HG02678 (cell line): ENCODE measurements around the gene DNAH14.
"Not testable (repeated sequence)": the region's sequence is repeated elsewhere in the genome, so short reads cannot be mapped to it uniquely, and the experiment has no call there.

ENCODE experiments used
- ATAC-seq: cut with Tn5 transposase; IDR thresholded peaks from one replicate; pipeline ENCODE4 v1.9.1; 2021; ENCODE audit warnings: mild to moderate bottlenecking, moderate library complexity; ENCODE audit not compliant: unreplicated experiment

Gene DNAH14

DNA sequence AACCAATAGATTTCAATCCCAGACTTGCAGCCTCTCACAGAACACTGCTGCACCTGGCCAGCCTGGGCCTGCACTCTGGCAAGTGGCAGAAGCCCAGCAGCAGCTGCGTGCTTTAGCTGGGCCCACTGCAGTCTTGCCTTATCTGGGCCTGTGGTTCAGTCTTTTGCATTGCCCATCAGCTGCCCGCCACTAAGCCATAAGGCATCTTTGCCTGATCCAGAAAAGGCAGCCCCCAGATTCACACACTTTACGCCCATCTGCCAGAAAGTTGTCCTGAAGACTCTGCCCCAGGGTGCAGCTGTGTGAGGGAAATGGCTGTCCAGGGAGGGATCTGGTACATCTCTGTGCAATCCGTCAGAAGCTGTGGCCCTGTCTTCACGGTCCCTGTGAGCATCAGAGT, 217.0 kb downstream of the DNAH14 start:
- no peak for ATAC-seq

DNA sequence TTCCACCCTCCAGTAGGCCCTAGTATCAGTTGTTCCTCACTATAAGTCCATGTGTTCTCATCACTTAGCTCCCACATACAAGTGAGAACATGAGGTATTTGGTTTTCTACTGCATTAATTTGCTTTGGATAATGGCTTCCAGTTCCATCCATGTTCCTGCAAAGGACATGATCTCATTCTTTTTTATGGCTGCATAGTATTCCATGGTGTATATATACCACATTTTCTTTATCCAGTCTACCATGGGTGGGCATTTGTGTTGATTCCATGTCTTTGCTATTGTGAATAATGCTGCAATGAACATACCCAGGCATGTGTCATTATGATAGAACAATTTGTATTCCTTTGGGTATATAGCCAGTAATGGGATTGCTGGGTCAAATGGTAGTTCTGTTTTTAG, 218.3 kb downstream of the DNAH14 start:
- ATAC-seq = not testable (repeated sequence)

DNA sequence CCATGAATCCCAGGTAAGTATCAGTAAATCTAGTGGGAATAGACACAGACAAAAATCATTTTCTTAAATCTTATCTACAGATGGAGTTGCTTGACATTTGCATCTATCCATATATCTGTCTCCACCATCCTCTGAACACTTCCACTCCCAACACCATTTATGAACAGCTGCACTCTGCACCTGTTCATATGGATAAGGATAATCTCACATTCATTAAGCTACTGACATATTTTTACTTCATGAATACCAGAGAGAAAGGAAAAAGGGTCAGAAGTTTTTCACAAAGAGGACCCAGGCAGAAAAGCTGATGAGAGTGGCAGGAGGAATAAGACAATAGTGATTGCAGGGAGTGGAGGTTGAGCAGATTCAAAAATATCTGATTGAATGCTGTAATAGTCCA, 222.6 kb downstream of the DNAH14 start:
- ATAC-seq = no peak

DNA sequence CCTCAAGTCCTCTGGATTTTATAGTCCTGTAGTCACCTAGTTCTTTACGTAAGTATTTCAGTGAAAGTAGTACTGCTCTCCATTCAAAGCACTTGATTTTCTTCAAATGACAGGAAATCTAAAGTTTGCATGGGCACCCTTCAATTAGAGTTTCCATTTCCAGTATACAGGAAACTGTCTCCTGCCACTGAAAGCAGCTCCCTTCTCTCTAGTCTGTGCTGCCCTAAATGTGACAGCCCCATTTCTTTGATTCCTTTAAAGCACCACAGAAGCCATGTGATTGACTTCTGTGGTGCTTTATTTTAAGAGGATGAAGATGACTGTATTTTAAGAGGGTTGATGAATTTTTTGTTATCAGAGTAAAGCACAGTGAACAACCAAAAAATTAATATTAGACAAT, 226.1 kb downstream of the DNAH14 start:
- ATAC-seq = no peak

DNA sequence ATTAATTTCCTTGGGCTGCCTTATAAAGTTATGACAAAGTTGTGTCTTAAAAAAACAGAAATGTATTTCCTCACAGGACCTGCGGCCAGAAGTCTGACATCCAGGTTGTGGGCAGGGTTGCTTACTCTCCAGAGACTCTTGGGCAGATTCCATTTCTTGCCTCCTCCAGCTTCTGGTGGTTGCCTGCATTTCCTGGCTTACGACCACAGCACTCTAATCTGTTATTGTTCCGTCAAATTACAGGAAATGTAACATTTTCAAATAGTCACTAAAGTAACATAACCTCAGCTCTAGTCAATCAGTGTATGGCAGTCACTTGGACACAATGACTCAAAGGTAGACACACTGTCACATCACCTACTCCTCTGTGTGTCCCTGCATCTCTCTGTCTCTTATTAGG, 226.8 kb downstream of the DNAH14 start:
- no peak for ATAC-seq

DNA sequence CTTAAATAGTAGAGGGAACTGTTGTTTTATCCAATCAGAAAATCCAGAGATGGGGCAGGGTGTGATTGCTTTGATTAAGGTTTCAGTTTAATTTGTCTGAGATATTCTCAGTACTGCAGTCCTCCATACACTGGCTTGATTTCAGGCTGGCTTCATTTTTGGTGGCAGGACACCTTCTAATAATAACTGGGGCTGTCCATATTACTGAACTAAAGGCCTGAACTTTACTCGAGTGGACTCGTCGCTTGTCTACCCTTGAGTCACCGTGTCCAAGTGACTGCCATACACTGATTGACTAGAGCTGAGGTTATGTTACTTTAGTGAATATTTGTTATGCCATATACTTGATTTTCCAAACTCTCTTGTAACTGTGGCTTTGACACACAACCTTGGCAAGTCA, 228.8 kb downstream of the DNAH14 start:
- no peak for ATAC-seq

DNA sequence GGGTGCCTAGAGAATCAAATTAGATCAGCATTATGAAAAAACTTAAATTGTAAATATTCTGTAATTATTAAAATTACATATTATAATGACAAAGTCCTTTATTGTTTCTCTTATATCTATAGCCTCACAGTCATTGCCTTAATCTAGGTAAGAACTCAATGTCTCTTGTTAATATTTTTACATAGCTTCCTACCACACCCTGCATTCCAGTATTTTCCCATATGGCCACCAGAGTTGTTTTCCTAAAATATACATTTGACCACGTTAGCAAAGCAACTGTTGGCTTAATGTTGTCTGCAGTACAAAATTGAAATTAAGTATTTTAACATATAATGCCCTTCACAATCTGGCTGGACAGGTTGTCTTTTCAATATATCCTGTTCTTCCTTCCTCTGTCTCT, 230.3 kb downstream of the DNAH14 start:
- ATAC-seq = no peak

DNA sequence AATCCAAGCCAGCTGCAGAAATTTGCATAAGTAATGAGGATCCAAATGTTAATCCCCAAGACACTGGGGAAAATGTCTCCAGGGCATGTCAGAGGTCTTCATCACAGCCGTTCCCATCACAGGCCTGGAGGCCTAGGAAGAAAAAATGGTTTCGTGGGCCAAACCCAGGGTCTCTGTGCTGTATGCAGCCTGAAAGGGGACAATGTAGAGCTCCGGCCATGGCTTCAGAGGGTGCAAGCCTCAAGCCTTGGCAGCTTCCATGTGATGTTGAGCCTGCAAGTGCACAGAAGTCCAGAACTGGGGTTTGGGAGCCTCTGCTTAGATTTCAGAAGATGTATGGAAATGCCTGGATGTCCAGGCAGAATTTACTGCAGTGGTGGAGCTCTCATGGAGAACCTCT, 247.9 kb downstream of the DNAH14 start:
- not testable (repeated sequence) for ATAC-seq

DNA sequence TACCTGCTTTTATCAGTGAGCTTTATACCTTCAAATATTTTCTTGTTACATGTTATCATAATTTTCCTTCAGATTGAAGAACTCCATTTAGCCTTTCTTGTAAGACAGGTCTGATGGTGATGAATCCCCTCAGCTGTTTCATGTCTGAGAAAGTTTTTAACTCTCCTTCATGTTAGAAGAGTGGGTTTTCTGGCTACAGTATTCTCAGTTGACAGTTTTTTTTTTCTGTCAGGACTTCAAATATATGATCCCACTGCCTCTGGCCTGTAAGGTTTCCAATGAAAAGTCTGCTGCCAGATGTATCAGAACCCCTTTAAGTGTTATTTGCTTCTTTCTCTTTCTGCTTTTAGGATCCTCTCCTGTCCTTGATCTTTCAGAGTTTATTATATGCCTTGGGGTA, 250.2 kb downstream of the DNAH14 start:
- no peak for ATAC-seq

DNA sequence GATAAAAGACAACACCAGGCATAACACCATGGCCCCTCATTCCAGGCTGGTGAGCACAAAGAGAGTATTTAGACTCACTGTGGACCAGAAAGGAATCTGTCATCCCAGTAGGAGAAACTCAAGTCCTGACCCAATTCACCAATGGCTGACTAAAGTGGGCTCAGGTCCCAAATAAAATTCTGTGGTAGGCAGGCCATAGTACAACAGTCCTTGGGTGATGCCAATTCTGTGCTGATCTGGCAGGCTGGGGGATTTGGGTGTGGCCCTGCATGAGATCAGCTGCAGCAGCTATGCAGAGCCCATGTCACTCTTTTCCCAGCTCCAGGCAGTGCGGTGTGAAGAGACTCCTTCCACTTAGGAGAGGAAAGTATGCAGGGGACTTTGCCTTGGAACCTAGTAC, 253.2 kb downstream of the DNAH14 start:
- no peak for ATAC-seq

DNA sequence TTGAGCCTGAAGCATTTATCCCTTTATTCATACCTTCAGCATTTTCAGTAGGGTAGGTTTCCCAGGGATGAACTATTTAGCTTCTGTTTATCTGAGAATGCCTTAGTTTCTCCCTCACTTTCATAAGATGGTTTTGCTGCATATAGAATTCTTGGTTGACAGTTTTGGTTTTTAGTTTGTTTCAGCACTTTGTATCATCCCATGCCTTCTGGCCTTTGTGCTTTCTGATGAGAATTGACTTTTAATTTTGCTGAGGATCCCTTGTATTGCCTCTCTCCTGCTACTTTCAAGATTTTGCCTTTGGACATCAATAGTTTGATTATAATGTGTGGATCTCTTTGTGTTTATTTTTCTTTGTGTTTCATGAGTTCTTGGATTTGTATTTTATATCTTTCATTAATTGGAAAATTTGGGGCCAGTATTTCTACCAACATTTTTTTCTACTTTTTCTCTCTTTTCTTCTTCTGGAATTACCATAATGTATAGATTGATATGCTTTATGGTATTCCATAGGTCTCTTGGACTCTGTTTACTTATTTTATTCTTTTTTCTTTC, 261.8 kb downstream of the DNAH14 start:
- no peak for ATAC-seq

DNA sequence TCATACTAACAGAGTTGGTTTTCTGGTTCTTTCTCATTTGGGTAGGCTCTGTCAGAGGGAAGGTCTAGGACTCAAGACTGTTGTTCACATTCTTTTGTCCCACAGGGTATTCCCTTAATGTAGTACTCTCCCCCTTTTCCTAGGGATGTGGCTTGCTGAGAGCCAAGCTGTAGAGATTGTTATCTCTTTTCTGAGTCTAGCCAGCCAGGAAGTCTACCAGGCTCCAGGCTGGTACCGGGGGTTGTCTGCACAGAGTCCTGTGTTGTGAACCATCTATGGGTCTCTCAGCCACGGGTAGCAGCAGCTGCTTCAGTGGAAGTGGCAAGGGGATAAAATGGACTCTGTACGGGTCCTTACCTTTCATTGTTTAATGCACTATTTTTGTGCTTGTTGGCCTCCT, 272.0 kb downstream of the DNAH14 start:
- ATAC-seq = no peak

DNA sequence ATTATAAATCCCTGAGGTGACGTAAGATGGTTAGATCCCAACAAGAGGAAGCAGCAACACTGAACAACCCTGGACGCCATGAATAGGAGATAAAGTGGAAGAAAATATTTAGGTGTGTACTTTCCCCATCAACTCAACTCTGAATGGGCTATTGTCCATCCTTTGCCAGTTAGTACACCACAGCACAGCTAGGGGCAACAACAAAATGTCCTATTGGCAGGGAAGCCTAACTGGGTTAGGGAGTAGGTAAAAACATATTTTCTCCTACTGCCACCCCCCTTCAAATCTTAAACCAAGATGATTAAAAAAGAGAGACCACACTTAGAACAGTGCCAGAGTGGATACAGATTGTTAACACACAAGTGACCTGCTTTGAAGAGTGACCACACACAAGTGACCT, 278.3 kb downstream of the DNAH14 start:
- no peak for ATAC-seq

DNA sequence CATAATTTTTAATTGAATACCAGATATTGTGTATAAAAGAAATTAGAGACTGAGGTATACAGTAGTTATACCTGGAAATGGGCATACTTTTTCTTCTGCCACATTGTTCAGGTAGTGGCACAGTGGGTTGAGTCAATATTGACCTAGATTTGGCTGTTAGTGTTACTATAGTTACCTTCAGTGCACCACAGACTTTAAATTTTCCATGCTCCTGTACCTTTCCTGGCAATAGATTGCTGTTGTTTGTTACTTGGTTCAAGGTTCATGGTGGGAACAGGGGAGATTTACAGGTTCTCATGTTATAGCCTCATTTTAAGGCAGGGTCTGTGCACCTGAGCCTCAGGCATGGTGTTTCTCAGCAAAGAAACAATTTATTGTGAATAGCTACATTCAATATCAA, 279.7 kb downstream of the DNAH14 start:
- no peak for ATAC-seq

DNA sequence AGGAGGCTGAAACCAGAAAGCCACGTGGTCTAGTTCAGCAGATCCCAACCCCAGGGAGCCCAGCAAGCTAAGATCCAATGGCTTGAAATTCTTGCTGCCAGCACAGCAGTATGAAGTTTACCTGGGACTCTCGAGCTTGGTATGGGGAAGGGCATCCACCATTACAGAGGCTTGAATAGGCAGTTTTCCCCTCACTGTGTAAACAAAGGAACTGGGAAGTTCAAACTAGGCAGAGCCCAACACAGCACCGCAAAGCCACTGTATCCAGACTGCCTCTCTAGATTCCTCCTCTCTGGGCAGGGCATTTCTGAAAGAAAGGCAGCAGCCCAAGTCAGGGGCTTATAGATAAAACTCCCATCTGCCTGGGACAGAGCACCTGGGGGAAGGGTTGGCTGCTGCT, 280.7 kb downstream of the DNAH14 start:
- ATAC-seq = not testable (repeated sequence)

DNA sequence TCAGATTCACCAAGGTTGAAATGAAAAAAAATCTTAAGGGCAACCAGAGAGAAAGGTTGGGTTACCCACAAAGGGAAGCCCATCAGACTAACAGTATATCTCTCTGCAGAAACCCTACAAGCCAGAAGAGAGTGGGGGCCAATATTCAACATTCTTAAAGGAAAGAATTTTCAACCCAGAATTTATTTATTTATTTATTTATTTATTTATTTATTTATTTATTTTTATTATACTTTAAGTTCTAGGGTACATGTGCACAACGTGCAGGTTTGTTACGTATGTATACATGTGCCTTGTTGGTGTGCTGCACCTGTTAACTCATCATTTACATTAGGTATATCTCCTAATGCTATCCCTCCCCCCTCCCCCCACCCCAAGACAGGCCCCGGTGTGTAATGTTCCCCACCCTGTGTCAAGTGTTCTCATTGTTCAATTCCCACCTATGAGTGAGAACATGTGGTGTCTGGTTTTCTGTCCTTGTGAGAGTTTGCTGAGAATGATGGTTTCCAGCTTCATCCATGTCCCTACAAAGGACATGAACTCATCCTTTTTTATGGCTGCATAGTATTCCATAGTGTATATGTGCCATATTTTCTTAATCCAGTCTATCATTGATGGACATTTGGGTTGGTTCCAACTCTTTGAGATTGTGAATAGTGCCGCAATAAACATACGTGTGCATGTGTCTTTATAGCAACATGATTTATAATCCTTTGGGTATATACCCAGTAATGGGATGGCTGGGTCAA, 282.4 kb downstream of the DNAH14 start:
- ATAC-seq = not testable (repeated sequence)

DNA sequence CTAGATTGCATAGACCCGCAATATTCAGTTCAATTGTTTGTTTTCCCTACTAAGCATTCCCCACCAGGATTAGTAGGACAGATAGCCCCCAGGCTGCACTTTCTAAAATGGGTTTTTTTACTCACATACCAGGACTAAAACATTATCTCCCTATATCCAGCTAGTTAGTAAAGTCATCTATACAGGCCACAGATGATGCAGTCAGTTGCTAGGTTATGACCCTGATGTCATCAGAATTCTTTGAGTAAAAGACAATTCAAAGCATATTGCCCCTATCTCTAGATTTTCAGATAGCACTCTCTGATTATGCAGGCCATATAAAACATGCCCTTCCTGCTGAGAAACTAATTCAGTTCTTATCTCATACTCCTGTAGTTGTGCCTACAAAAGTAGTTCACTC, 294.8 kb downstream of the DNAH14 start:
- no peak for ATAC-seq

DNA sequence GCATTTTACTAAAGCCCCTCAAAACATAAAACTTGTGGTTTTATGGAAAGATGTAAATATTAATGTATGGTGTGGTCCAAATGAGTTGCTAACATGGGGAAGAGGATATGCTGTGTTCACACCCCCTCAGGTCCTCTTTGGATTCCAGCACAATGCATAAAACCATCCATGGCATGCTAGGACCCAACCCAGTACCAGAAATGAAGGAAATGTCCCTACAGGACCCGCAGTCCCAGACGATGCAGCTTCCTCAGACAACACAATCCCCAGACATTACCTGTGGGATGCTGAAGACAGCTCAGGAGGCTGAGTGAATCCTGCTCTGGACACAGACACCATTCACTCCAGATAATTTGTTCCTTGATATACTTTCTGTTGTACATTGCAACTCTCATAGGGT, 296.2 kb downstream of the DNAH14 start:
- ATAC-seq = no peak

DNA sequence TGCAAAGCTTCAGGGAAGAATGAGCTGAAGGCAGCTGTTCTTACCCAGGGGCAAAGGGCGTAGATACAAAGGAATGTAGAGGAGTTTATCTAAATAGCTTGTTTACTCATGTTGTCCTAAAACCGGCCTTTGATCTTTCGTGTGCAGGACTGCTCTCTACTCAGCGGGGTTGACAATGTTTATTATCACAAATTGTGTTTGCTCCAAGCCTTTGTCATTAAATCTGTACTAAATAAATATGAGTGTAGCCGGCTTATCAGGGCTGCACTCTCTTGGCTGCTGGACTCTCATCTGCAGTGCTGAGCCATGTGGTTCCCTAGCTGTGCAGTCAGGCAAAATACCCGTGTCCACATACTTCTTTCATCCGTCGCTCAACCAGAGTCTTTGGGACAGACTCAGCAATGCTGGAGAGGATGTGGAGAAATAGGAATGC, 299.4 kb downstream of the DNAH14 start:
- ATAC-seq = no peak

DNA sequence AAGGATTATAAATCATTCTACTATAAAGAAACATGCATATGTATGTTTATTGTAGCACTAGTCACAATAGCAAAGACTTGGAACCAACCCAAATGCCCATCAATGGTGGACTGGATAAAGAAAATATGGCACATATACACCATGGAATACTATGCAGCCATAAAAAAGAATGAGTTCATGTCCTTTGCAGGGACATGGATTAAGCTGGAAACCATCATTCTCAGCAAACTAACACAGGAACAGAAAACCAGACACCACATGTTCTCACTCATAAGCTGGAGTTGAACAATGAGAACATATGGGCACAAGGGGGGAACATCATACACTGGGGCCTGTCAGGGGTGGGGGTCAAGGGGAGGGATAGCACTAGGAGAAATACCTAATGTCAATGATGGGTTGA, 300.0 kb downstream of the DNAH14 start:
- ATAC-seq = not testable (repeated sequence)

DNA sequence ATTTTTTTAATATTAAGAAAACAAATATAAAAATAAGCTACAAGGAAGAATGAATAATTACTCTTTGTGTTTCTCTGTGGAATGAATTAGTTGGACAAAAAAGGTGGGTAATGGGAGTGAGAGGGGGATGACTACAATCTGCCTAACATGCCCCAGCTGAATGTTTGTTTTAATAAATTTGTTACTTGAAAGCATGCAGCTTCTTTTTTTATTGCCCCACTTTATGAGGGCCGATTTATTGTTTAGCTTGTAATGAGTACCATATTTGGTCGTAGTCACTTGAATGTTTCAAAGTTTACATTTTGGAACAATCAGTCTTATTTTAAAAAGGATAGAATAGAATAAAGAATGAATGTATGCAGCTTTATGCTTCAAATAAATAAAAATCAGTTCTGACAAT, 301.0 kb downstream of the DNAH14 start:
- no peak for ATAC-seq

DNA sequence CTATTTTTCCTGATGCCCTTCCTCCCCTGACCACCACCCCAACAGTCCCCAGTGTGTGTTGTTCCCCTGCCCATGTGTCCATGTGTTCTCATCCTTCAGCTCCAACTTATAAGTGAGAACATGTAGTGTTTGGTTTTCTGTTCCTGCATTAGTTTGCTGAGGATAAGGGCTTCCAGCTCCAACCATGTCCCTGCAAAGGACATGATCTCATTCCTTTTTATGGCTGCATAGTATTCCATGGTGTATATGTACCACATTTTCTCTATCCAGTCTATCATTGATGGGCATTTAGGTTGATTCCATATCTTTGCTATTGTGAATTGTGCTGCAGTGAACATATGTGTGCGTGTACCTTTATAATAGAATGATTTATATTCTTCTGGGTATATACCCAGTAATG, 303.5 kb downstream of the DNAH14 start:
- ATAC-seq = not testable (repeated sequence)

DNA sequence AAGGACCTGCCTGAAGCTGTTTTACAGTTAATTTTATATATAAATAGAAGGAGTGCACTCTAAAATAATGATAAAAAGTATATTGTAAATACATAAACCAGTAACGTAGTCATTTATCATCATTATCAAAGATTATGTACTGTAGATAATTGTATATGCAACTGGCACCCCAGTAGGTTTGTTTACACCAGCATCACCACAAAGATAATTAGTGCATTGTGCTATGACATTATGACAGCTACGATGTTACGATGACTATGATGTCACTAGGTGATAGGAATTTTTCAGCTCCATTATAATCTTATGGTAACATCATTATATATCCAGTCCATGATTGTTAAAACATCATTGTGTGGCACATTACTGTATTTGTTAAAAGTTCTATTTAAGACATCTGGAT, 313.1 kb downstream of the DNAH14 start:
- no peak for ATAC-seq
